Smooth muscle cell (in vitro differentiated cells): ENCODE data around the gene NSUN7. TPM values are rescaled to one million over a fixed set of nuclear protein-coding genes. Genes with fewer than 3 reads are reported as not detected.

ENCODE experiments used
- DNase-seq: peaks from one replicate; lab custom pipeline; 2025; ENCODE audit not compliant: unreplicated experiment; lab: John Stamatoyannopoulos, UW
- H2AFZ ChIP-seq: fragments of 200-600 bp; sonication (generic); 2 replicates; pipeline ENCODE4 v1.6.0; 2016; ENCODE audit warnings: antibody characterized with exemption, low read depth, mild to moderate bottlenecking
- H3F3A ChIP-seq: fragments of 200-600 bp; sonication (generic); 2 replicates; pipeline ENCODE4 v1.6.0; 2017; ENCODE audit warnings: antibody characterized with exemption, low read depth
- H3K27ac ChIP-seq: fragments of 200-600 bp; sonication (generic); 2 replicates; pipeline ENCODE4 v1.5.1; 2016; ENCODE audit warnings: low read depth, mild to moderate bottlenecking
- H3K27me3 ChIP-seq: fragments of 200-600 bp; sonication (generic); 2 replicates; pipeline ENCODE4 v1.6.1; 2016; ENCODE audit warnings: low read depth, mild to moderate bottlenecking
- H3K36me3 ChIP-seq: fragments of 200-600 bp; sonication (generic); 2 replicates; pipeline ENCODE4 v1.5.1; 2016; ENCODE audit warnings: low read depth
- H3K4me1 ChIP-seq: fragments of 200-600 bp; sonication (generic); 2 replicates; pipeline ENCODE4 v1.5.1; 2016; ENCODE audit warnings: low read depth
- H3K4me2 ChIP-seq: fragments of 200-600 bp; sonication (generic); 2 replicates; pipeline ENCODE4 v1.6.0; 2016; ENCODE audit warnings: mild to moderate bottlenecking
- H3K4me3 ChIP-seq: fragments of 200-600 bp; sonication (generic); 2 replicates; pipeline ENCODE4 v1.5.1; 2016; ENCODE audit warnings: mild to moderate bottlenecking
- H3K79me2 ChIP-seq: fragments of 200-600 bp; sonication (generic); 2 replicates; pipeline ENCODE4 v1.6.0; 2016; ENCODE audit warnings: low read depth, mild to moderate bottlenecking
- H3K9ac ChIP-seq: fragments of 200-600 bp; sonication (generic); 2 replicates; pipeline ENCODE4 v1.6.0; 2016; ENCODE audit warnings: low read depth
- H3K9me3 ChIP-seq: fragments of 200-600 bp; sonication (generic); replicated peaks from 2 replicates; pipeline ENCODE4 v1.5.1; 2016; ENCODE audit warnings: low read depth
- H4K20me1 ChIP-seq: fragments of 200-600 bp; sonication (generic); 2 replicates; pipeline ENCODE4 v1.6.0; 2016; ENCODE audit warnings: low read depth
- CTCF ChIP-seq: fragments of 200-600 bp; sonication (generic); IDR thresholded peaks from 2 replicates; pipeline ENCODE4 v1.5.1; 2017; ENCODE audit warnings: borderline replicate concordance, mild to moderate bottlenecking, antibody characterized with exemption; ENCODE audit not compliant: insufficient read depth, poor library complexity, severe bottlenecking
- WGBS: methylation state at CpG from one replicate; pipeline ENCODE4 v1.1.7; 2016; ENCODE audit warnings: low lambda C conversion rate; 5-methylcytosine and 5-hydroxymethylcytosine counted together
- polyA plus RNA-seq: library from polyadenylated mRNA; unstranded; fragments of >200 nt; fragmentation: Nextera tagmentation; extraction: Ambion mirVana; gene quantifications from 2 replicates; pipeline ENCODE4 v1.2.1, GENCODE V29; 2016
- total RNA-seq: library from RNA; depleted of rRNA; stranded (reverse); fragments of >200 nt; gene quantifications from 2 replicates; pipeline ENCODE4 v1.2.3, GENCODE V29; 2014

The NSUN7 gene
- total RNA-seq = 2.3 and 2.5 TPM in 2 replicates
- 1.8 and 3.0 TPM in 2 replicates for polyA plus RNA-seq

- no peaks in the 10 kb centered on the region for H3K36me3 ChIP-seq
- H3K27ac ChIP-seq = no peak within 1 kb of the TSS
- peak within 1 kb of the TSS; percentile 77 for H3K4me3 ChIP-seq
- peak within 1 kb of the TSS; percentile 100 for H3K4me2 ChIP-seq
- H3F3A ChIP-seq = no peaks in the 10 kb centered on the region
- TF ChIP-seq CTCF = no peak
- DNase-seq = no peak
- H3K4me1 ChIP-seq = peaks cover 7% of the 10 kb centered on the region
- H3K79me2 ChIP-seq = no peaks in the 10 kb centered on the region
- H3K27me3 ChIP-seq = no peaks in the 10 kb centered on the region
- WGBS = 1% methylated on average over 70 of the region's 75 CpGs
- H2AFZ ChIP-seq = peak within 1 kb of the TSS; percentile 100
- H4K20me1 ChIP-seq = no peaks in the 10 kb centered on the region
- H3K9me3 ChIP-seq = no peaks in the 10 kb centered on the region
- H3K9ac ChIP-seq = peak within 1 kb of the TSS; percentile 79
Measured at GRCh38 chr4:40749717-40750460, at the start of gene NSUN7. Gene NSUN7 (plus strand): TSS chr4:40749955. CDS start chr4:40750694, 739 bp downstream.

- H3K9ac ChIP-seq = no peak overlapping the region
- H3K4me1 ChIP-seq = no peaks in the 10 kb centered on the region
- H3K9me3 ChIP-seq = no peaks in the 10 kb centered on the region
- no peaks in the 10 kb centered on the region for H4K20me1 ChIP-seq
- no peak overlapping the region for H3K4me2 ChIP-seq
- H2AFZ ChIP-seq = no peak overlapping the region
- no peak overlapping the region for H3K27ac ChIP-seq
- 90% methylated on average over 5 of the region's 5 CpGs for WGBS
- H3K27me3 ChIP-seq = no peaks in the 10 kb centered on the region
- no peak for TF ChIP-seq CTCF
- no peak overlapping the region for H3K4me3 ChIP-seq
- DNase-seq = no peak
- no peaks in the 10 kb centered on the region for H3K79me2 ChIP-seq
- no peaks in the 10 kb centered on the region for H3F3A ChIP-seq
- H3K36me3 ChIP-seq = no peaks in the 10 kb centered on the region
Measured at GRCh38 chr4:40702137-40702799, 47.5 kb upstream of the NSUN7 start.

GRCh38 chr4:40702800-40703151 lies 47.0 kb upstream of the NSUN7 start:
- Histone ChIP-seq H3K4me1 (no peaks in the 10 kb centered on the region), H4K20me1 (no peaks in the 10 kb centered on the region), H3K36me3 (no peaks in the 10 kb centered on the region), H3K27ac (no peak overlapping the region), H3K9me3 (no peaks in the 10 kb centered on the region), H3K9ac (no peak overlapping the region), H3F3A (no peaks in the 10 kb centered on the region), H3K4me2 (no peak overlapping the region), H3K27me3 (no peaks in the 10 kb centered on the region), H3K79me2 (no peaks in the 10 kb centered on the region), H3K4me3 (no peak overlapping the region), H2AFZ (no peak overlapping the region)
- no peak for TF ChIP-seq CTCF
- DNase-seq = no peak
- WGBS = 54% methylated on average over 2 of the region's 2 CpGs
